Epithelial cell of proximal tubule (primary cell): ENCODE measurements around the gene TCF7L2. TPM values are rescaled to one million over a fixed set of nuclear protein-coding genes. Genes with fewer than 3 reads are reported as not detected.
A peak's percentile ranks its signal among the peaks of the same experiment; 100 is the strongest.

Source experiments
- DNase-seq: peaks from one replicate; pipeline ENCODE4 v3.0.0-alpha.2; 2011; ENCODE audit warnings: low read depth
- H3K4me3 ChIP-seq: 2 replicates; pipeline ENCODE4 v1.5.1; 2011; ENCODE audit warnings: low read depth, mild to moderate bottlenecking, low read length
- total RNA-seq: library from RNA; depleted of rRNA; stranded (reverse); fragments of >200 nt; gene quantifications from 2 replicates; pipeline ENCODE4 v1.2.3, GENCODE V29; 2015
- TF ChIP-seq, protein P1 (sequence below): conservative IDR thresholded peaks from 2 replicates; pipeline ENCODE4 v1.5.1; 2012; ENCODE audit warnings: low read depth, mild to moderate bottlenecking, low read length

Gene TCF7L2
- total RNA-seq, 1 donor from 2014 or later, result 5.4 TPM

GRCh38 chr10:113080061-113080924, 130.2 kb downstream of the TCF7L2 start:
- DNase-seq, result no peak
- TF ChIP-seq, protein P1, sequence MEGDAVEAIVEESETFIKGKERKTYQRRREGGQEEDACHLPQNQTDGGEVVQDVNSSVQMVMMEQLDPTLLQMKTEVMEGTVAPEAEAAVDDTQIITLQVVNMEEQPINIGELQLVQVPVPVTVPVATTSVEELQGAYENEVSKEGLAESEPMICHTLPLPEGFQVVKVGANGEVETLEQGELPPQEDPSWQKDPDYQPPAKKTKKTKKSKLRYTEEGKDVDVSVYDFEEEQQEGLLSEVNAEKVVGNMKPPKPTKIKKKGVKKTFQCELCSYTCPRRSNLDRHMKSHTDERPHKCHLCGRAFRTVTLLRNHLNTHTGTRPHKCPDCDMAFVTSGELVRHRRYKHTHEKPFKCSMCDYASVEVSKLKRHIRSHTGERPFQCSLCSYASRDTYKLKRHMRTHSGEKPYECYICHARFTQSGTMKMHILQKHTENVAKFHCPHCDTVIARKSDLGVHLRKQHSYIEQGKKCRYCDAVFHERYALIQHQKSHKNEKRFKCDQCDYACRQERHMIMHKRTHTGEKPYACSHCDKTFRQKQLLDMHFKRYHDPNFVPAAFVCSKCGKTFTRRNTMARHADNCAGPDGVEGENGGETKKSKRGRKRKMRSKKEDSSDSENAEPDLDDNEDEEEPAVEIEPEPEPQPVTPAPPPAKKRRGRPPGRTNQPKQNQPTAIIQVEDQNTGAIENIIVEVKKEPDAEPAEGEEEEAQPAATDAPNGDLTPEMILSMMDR, result no peak
- no peak overlapping the region for H3K4me3 ChIP-seq

DNA sequence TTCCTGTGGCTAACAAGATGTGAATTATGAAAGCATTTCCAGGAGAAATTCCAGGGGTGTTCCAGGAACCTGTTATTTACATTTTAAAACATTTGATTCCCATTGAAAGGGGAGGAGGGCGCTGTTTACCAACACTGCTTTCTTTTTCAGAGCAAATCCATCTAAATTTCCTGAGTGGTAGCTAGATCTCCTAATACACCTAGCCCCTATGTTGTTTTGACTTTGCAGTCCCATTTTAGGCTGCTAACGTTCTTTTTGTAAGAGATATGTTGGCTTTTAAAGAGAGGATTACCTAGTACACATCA, 130.8 kb downstream of the TCF7L2 start:
- H3K4me3 ChIP-seq, result no peak overlapping the region
- TF ChIP-seq, protein P1, result peak; percentile 30
- DNase-seq, result no peak

DNA sequence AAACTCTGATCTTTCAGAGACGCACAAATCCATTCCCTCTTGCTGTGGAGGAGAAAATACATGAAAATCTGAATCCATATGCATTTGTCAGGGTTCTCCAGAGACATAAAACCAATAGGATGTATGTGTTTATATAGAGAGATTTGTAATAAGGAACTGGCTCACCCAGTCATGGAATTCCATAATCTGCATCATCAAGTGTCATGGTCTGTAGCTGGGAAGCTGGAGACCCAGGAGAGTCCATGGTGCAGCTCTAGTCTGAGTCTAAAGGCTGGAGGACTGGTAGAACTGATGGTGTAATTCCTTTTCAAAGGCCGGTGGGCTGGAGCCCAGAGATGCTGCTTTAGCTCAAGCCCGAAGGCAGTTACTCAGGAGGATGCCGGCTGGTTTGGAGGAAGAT, 134.0 kb downstream of the TCF7L2 start:
- DNase-seq, result no peak
- TF ChIP-seq, protein P1, result no peak
- no peak overlapping the region for H3K4me3 ChIP-seq

DNA sequence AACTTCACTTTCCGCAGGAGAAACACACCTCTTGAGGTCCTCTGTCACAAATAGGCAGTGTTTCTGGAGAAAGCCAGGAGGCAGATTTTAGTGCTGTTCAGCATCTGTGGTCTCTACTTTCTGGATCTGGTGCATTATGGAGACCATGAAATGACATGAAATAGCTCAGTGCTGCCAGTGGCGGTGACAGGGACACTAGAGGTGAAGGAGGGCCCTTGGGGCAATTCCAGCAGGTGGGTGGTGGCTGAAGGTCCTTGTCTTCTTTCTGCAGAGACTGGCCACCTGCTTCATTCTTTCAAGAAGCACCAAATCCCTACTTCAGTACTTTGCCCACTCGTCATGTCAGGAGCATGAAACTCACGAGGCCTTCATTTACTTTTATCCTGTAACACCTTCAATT, 135.7 kb downstream of the TCF7L2 start:
- DNase-seq, result no peak
- TF ChIP-seq, protein P1, result no peak
- H3K4me3 ChIP-seq, result no peak overlapping the region

GRCh38 chr10:113086282-113086681, 136.2 kb downstream of the TCF7L2 start:
- TF ChIP-seq, protein P1, result no peak
- no peak overlapping the region for H3K4me3 ChIP-seq
- DNase-seq, result no peak

GRCh38 chr10:113087165-113088029, 137.3 kb downstream of the TCF7L2 start:
- DNase-seq, result peak; percentile 97
- H3K4me3 ChIP-seq, result no peak overlapping the region
- TF ChIP-seq, protein P1, result no peak
